GM12878 (cell line): ENCODE measurements around the gene AKAP9. TPM values are rescaled to one million over a fixed set of nuclear protein-coding genes. Genes with fewer than 3 reads are reported as not detected.
A peak's percentile ranks its signal among the peaks of the same experiment; 100 is the strongest.

Source experiments
- BACH1 ChIP-seq: fragments of 450-650 bp; IDR thresholded peaks from 2 replicates; pipeline ENCODE4 v1.6.1; 2017; ENCODE audit warnings: mild to moderate bottlenecking, borderline replicate concordance
- CBX3 ChIP-seq: fragments of 200-600 bp; sonication (generic); IDR thresholded peaks from 2 replicates; pipeline ENCODE4 v1.6.1; 2016; ENCODE audit warnings: low read depth, borderline replicate concordance
- CEBPB ChIP-seq, 2 experiments: fragments of 150-350 bp in 1 of 2; IDR thresholded peaks; 2 replicates each; pipeline ENCODE4 v1.6.1; 2012 to 2014; ENCODE audit warnings: low read depth in 2 of 2, low read length in 2 of 2, borderline replicate concordance in 1 of 2, inconsistent platforms in 1 of 2
- DPF2 ChIP-seq: fragments of 450-650 bp; IDR thresholded peaks from 2 replicates; pipeline ENCODE4 v1.6.1; 2017; ENCODE audit warnings: mild to moderate bottlenecking
- EGR1 ChIP-seq, 2 experiments: IDR thresholded peaks; 1 replicate in 1 of 2; 2 replicates in 1 of 2; pipeline ENCODE4 v1.6.1; 2011 to 2012; ENCODE audit warnings: low read depth in 2 of 2, low read length in 2 of 2, borderline replicate concordance in 1 of 2, mild to moderate bottlenecking in 1 of 2, moderate library complexity in 1 of 2
- FOXK2 ChIP-seq: fragments of 450-650 bp; IDR thresholded peaks from 2 replicates; pipeline ENCODE4 v1.6.1; 2017; ENCODE audit warnings: mild to moderate bottlenecking, moderate library complexity
- HDGF ChIP-seq: fragments of 450-650 bp; IDR thresholded peaks from 2 replicates; pipeline ENCODE4 v1.6.1; 2016; ENCODE audit warnings: antibody characterized with exemption
- JUNB ChIP-seq: IDR thresholded peaks from 2 replicates; pipeline ENCODE4 v1.6.1; 2016; ENCODE audit warnings: antibody characterized with exemption, mild to moderate bottlenecking
- KLF5 ChIP-seq: fragments of 450-650 bp; IDR thresholded peaks from 2 replicates; pipeline ENCODE4 v1.6.1; 2014; ENCODE audit warnings: mild to moderate bottlenecking; ENCODE audit not compliant: partially characterized antibody
- LARP7 ChIP-seq: fragments of 450-650 bp; IDR thresholded peaks from 2 replicates; pipeline ENCODE4 v1.6.1; 2017; ENCODE audit warnings: mild to moderate bottlenecking
- NFXL1 ChIP-seq: fragments of 450-650 bp; IDR thresholded peaks from 2 replicates; pipeline ENCODE4 v1.6.1; 2017; ENCODE audit warnings: antibody characterized with exemption, mild to moderate bottlenecking, borderline replicate concordance
- POLR2A ChIP-seq: IDR thresholded peaks from 2 replicates; pipeline ENCODE4 v1.6.1; 2011; ENCODE audit warnings: low read depth, mild to moderate bottlenecking, low read length
- RAD21 ChIP-seq: IDR thresholded peaks from 2 replicates; pipeline ENCODE4 v1.6.1; 2011; ENCODE audit warnings: mild to moderate bottlenecking, low read depth, low read length, moderate library complexity; ENCODE audit not compliant: insufficient read depth
- RAD51 ChIP-seq: fragments of 450-650 bp; IDR thresholded peaks from 2 replicates; pipeline ENCODE4 v1.6.1; 2016; ENCODE audit warnings: moderate library complexity, mild to moderate bottlenecking, inconsistent platforms
- RUNX3 ChIP-seq: IDR thresholded peaks from 2 replicates; pipeline ENCODE4 v1.6.1; 2012; ENCODE audit warnings: low read length, inconsistent platforms
- SIN3A ChIP-seq: IDR thresholded peaks from 2 replicates; pipeline ENCODE4 v1.6.1; 2012; ENCODE audit warnings: low read depth, low read length, improper control_type of control experiment
- SPI1 ChIP-seq: IDR thresholded peaks from 2 replicates; pipeline ENCODE4 v1.6.1; 2011; ENCODE audit warnings: low read depth, mild to moderate bottlenecking, low read length, moderate library complexity, borderline replicate concordance; ENCODE audit not compliant: insufficient read depth
- SREBF1 ChIP-seq: IDR thresholded peaks from 2 replicates; pipeline ENCODE4 v1.6.1; 2012; ENCODE audit warnings: mild to moderate bottlenecking, low read length
- SRF ChIP-seq, 2 experiments: IDR thresholded peaks; 2 replicates each; pipeline ENCODE4 v1.6.1; 2011; ENCODE audit warnings: low read depth in 2 of 2, low read length in 2 of 2, mild to moderate bottlenecking in 1 of 2, moderate library complexity in 1 of 2
- STAT1 ChIP-seq: fragments of 450-650 bp; conservative IDR thresholded peaks from 2 replicates; pipeline ENCODE4 v1.6.1; 2014; ENCODE audit warnings: antibody characterized with exemption, mild to moderate bottlenecking
- TAF1 ChIP-seq: IDR thresholded peaks from 2 replicates; pipeline ENCODE4 v1.6.1; 2011; ENCODE audit warnings: mild to moderate bottlenecking, low read depth, low read length, borderline replicate concordance
- TBL1XR1 ChIP-seq: IDR thresholded peaks from 2 replicates; pipeline ENCODE4 v1.6.1; 2012; ENCODE audit warnings: low read depth, low read length, improper control_type of control experiment
- ZNF207 ChIP-seq: fragments of 450-650 bp; IDR thresholded peaks from 2 replicates; pipeline ENCODE4 v1.6.1; 2014; ENCODE audit warnings: antibody characterized with exemption, mild to moderate bottlenecking, borderline replicate concordance
- ZNF384 ChIP-seq: IDR thresholded peaks from 2 replicates; pipeline ENCODE4 v1.6.1; 2012; ENCODE audit warnings: low read depth, mild to moderate bottlenecking, low read length, improper control_type of control experiment, borderline replicate concordance
- ZSCAN29 ChIP-seq: fragments of 450-650 bp; IDR thresholded peaks from 2 replicates; pipeline ENCODE4 v1.6.1; 2017; ENCODE audit warnings: mild to moderate bottlenecking, moderate library complexity
- polyA plus RNA-seq, 11 experiments: library from polyadenylated mRNA; depleted of rRNA in 4 of 11; unstranded in 6 of 11; stranded (reverse) in 5 of 11; fragments of >200 nt; fragmentation: Nextera tagmentation in 4 of 11; fragmentation: Illumina TruSeq in 1 of 11; extraction: Ambion mirVana in 4 of 11; extraction: Trizol in 1 of 11; gene quantifications; 1 replicate in 1 of 11; 2 replicates in 10 of 11; pipeline versions ENCODE4 v1.2.1 to v1.2.3, GENCODE V29; 2011 to 2016; ENCODE audit warnings: inconsistent platforms in 2 of 11, missing spikeins in 2 of 11, low read depth in 1 of 11
- total RNA-seq, 4 experiments: library from RNA; depleted of rRNA in 3 of 4; stranded (reverse); fragments of >200 nt in 3 of 4; fragmentation: Illumina TruSeq in 1 of 4; extraction: Trizol in 1 of 4; gene quantifications; 2 replicates each; pipeline versions ENCODE4 v1.2.1 to v1.2.3, GENCODE V29; 2013 to 2021
- TF ChIP-seq, protein P1 (sequence below): IDR thresholded peaks from 2 replicates; pipeline ENCODE4 v1.6.1; 2012; ENCODE audit warnings: improper control_type of control experiment, low read depth, low read length; ENCODE audit not compliant: insufficient replicate concordance

AKAP9 gene
- total and polyA plus RNA-seq, 10 of the 15 experiments (the other 5 are each of a cell fraction or from before 2014, with no cell fraction given), result 21.1 to 62.8 (median 31.6) TPM

- TF ChIP-seq RUNX3, result peak; percentile 42; the same call in 1 of the 2 replicates
- TF ChIP-seq SRF (IDR thresholded peaks at IDR 0.05; ENCODE audit: low read depth in 2 of 2, low read length in 2 of 2), result no peak
- no peak for TF ChIP-seq RAD21
- TF ChIP-seq RAD51, result peak; percentile 17; the same call in 1 of the 2 replicates
- TF ChIP-seq FOXK2, result no peak
- peak; percentile 87 for TF ChIP-seq POLR2A
- peak; percentile 14 to 30; a peak in 2 of 3 replicates for TF ChIP-seq EGR1 (IDR thresholded peaks at IDR 0.05; ENCODE audit: borderline replicate concordance in 1 of 2, low read depth in 2 of 2, low read length in 2 of 2)
- TF ChIP-seq JUNB, result 0 out of 2 replicates have a peak, but pooled peaks have one; percentile 1
- TF ChIP-seq BACH1, result peak; percentile 57
- TF ChIP-seq ZNF384, result peak; percentile 48; the same call in 1 of the 2 replicates
- TF ChIP-seq DPF2, result peak; percentile 86
- TF ChIP-seq TBL1XR1, result peak; percentile 25; the same call in 1 of the 2 replicates
- peak; percentile 85 for TF ChIP-seq ZNF207
- peak; percentile 72; the same call in 1 of the 2 replicates for TF ChIP-seq SREBF1
- no peak for TF ChIP-seq CBX3
- TF ChIP-seq SIN3A, result peak; percentile 89
- no peak for TF ChIP-seq SPI1
- 0 out of 2 replicates have a peak, but pooled peaks have one; percentile 53 for TF ChIP-seq TAF1
- TF ChIP-seq, protein P1, sequence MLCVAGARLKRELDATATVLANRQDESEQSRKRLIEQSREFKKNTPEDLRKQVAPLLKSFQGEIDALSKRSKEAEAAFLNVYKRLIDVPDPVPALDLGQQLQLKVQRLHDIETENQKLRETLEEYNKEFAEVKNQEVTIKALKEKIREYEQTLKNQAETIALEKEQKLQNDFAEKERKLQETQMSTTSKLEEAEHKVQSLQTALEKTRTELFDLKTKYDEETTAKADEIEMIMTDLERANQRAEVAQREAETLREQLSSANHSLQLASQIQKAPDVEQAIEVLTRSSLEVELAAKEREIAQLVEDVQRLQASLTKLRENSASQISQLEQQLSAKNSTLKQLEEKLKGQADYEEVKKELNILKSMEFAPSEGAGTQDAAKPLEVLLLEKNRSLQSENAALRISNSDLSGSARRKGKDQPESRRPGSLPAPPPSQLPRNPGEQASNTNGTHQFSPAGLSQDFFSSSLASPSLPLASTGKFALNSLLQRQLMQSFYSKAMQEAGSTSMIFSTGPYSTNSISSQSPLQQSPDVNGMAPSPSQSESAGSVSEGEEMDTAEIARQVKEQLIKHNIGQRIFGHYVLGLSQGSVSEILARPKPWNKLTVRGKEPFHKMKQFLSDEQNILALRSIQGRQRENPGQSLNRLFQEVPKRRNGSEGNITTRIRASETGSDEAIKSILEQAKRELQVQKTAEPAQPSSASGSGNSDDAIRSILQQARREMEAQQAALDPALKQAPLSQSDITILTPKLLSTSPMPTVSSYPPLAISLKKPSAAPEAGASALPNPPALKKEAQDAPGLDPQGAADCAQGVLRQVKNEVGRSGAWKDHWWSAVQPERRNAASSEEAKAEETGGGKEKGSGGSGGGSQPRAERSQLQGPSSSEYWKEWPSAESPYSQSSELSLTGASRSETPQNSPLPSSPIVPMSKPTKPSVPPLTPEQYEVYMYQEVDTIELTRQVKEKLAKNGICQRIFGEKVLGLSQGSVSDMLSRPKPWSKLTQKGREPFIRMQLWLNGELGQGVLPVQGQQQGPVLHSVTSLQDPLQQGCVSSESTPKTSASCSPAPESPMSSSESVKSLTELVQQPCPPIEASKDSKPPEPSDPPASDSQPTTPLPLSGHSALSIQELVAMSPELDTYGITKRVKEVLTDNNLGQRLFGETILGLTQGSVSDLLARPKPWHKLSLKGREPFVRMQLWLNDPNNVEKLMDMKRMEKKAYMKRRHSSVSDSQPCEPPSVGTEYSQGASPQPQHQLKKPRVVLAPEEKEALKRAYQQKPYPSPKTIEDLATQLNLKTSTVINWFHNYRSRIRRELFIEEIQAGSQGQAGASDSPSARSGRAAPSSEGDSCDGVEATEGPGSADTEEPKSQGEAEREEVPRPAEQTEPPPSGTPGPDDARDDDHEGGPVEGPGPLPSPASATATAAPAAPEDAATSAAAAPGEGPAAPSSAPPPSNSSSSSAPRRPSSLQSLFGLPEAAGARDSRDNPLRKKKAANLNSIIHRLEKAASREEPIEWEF, result no peak
- no peak for TF ChIP-seq NFXL1
- 0 out of 2 replicates have a peak, but pooled peaks have one; percentile 91 for TF ChIP-seq STAT1
- TF ChIP-seq HDGF, result no peak
- TF ChIP-seq ZSCAN29, result no peak
- peak; percentile 74 for TF ChIP-seq KLF5
- peak; percentile 93 for TF ChIP-seq LARP7
- TF ChIP-seq CEBPB (IDR thresholded peaks at IDR 0.05; ENCODE audit: borderline replicate concordance in 1 of 2, low read depth in 2 of 2, low read length in 2 of 2), result no peak; a peak in 1 of 4 replicates
These were observed 193.8 kb downstream of the AKAP9 start, which contains the start of gene CYP51A1 (continued) for GRCh38 chr7:92134271-92135051.
